Ovary (tissue), 3 donors: ENCODE results near the gene B3GNT9.

ENCODE experiments used
- POLR2A ChIP-seq: fragments of 450-650 bp; IDR thresholded peaks from one replicate; pipeline ENCODE4 v1.6.1; 2017; ENCODE audit warnings: antibody characterized with exemption, mild to moderate bottlenecking, moderate library complexity
- TF ChIP-seq, protein P1 (sequence below), 3 donors: fragments of 450-650 bp in 2 of 3; fragments of 200-600 bp in 1 of 3; IDR thresholded peaks; one replicate each; pipeline versions ENCODE4 v1.5.1 to v1.8.0; 2016 to 2022; ENCODE audit warnings: antibody characterized with exemption in 3 of 3, mild to moderate bottlenecking in 1 of 3
- donor health status: DM: no; HTN: no; CAD: no.

DNA sequence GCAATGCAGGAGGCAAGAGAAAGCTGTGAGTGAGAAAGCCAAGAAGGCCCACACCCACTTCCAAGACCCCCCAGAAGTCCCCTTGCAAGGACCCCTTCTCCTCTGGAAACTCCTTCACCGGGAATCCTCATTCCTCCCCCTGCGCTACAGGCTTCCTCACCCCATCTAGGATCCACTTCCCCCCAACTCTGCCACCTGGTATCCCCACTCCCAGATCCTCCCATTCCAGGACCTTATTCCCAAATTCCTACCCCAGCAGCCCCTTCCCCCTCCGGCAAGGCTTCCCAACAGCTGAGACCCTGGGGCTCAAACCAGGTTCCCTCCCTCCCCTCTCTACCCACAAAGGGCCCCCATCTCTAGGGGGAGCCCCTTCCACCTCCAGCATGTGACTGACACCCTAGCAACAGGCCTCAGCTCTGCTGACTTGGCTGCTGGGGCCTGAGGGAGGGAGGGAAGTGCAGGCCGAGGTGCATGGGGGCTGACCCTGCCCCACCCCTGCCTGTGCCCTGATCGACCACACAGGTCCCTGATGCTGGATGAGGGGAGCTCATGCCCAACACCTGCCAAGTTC is 15.9 kb upstream of the B3GNT9 start:
- TF ChIP-seq, protein P1, sequence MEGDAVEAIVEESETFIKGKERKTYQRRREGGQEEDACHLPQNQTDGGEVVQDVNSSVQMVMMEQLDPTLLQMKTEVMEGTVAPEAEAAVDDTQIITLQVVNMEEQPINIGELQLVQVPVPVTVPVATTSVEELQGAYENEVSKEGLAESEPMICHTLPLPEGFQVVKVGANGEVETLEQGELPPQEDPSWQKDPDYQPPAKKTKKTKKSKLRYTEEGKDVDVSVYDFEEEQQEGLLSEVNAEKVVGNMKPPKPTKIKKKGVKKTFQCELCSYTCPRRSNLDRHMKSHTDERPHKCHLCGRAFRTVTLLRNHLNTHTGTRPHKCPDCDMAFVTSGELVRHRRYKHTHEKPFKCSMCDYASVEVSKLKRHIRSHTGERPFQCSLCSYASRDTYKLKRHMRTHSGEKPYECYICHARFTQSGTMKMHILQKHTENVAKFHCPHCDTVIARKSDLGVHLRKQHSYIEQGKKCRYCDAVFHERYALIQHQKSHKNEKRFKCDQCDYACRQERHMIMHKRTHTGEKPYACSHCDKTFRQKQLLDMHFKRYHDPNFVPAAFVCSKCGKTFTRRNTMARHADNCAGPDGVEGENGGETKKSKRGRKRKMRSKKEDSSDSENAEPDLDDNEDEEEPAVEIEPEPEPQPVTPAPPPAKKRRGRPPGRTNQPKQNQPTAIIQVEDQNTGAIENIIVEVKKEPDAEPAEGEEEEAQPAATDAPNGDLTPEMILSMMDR (IDR thresholded peaks at IDR 0.05), result no peak
- no peak for TF ChIP-seq POLR2A
